Endothelial cell of umbilical vein (primary cell): Measurements from ENCODE around the gene ONECUT2. TPM values are rescaled to one million over a fixed set of nuclear protein-coding genes. Genes with fewer than 3 reads are reported as not detected.

Experiments used
- BruUV-seq: library from RNA; stranded (reverse); fragments of 400-500 nt; replicated peaks from 2 replicates; lab custom pipeline; 2021; lab: Mats Ljungman, UMichigan
- CTCF ChIA-PET: fragments of 300-600, 350-600 bp; sonication (Branson Sonifier 250); formaldehyde crosslinking; loops from one replicate; lab custom pipeline; 2021; ENCODE audit warnings: antibody characterized with exemption, inconsistent platforms; lab: Charles Lee
- POLR2A ChIA-PET: fragments of 300-600, 350-600 bp; sonication (Branson Sonifier 250); formaldehyde crosslinking; loops from one replicate; lab custom pipeline; 2021; ENCODE audit warnings: antibody characterized with exemption, inconsistent platforms; lab: Charles Lee
- DNase-seq: peaks from one replicate; pipeline ENCODE4 v3.0.0-alpha.2; 2011; ENCODE audit warnings: low read depth, low spot score
- FAIRE-seq: peaks from 2 replicates; lab custom pipeline; 2011; peaks lifted over from hg19 to GRCh38; lab: Jason Lieb, UNC
- H2AFZ ChIP-seq: 2 replicates; pipeline ENCODE4 v1.6.0; 2012; ENCODE audit warnings: low read depth, low read length, control low read depth, inconsistent platforms
- H3K27ac ChIP-seq: 2 replicates; pipeline ENCODE4 v1.5.1; 2011; ENCODE audit warnings: low read depth, mild to moderate bottlenecking, control low read depth, low read length, moderate library complexity; ENCODE audit not compliant: insufficient read depth
- H3K27me3 ChIP-seq, 2 experiments: 2 replicates each; pipeline versions ENCODE4 v1.6.0 to v1.6.1; 2011; ENCODE audit warnings: low read length in 2 of 2, mixed read lengths in 1 of 2; ENCODE audit not compliant: control insufficient read depth in 2 of 2, insufficient read depth in 2 of 2
- H3K36me3 ChIP-seq, 2 experiments: 2 replicates in 1 of 2; 3 replicates in 1 of 2; pipeline ENCODE4 v1.5.1; 2011; ENCODE audit warnings: low read length in 2 of 2, mild to moderate bottlenecking in 1 of 2, moderate library complexity in 1 of 2; ENCODE audit not compliant: control insufficient read depth in 2 of 2, insufficient read depth in 2 of 2; ENCODE audit errors: extremely low read depth in 1 of 2
- H3K4me1 ChIP-seq: 3 replicates; pipeline ENCODE4 v1.5.1; 2011; ENCODE audit warnings: mild to moderate bottlenecking, low read length; ENCODE audit not compliant: control insufficient read depth, insufficient read depth; ENCODE audit errors: extremely low read depth
- H3K4me2 ChIP-seq: 2 replicates; pipeline ENCODE4 v1.6.1; 2011; ENCODE audit warnings: low read length, control low read depth, mixed read lengths; ENCODE audit not compliant: insufficient read depth
- H3K4me3 ChIP-seq, 3 experiments: fragments of 200-600 bp in 1 of 3; sonication (generic), shearing (Covaris generic) in 1 of 3; replicated peaks in 1 of 3; 2 replicates each; pipeline ENCODE4 v1.5.1; 2011 to 2016; ENCODE audit warnings: control low read depth in 3 of 3, low read length in 3 of 3, mild to moderate bottlenecking in 2 of 3, inconsistent platforms in 1 of 3, low read depth in 1 of 3, moderate library complexity in 1 of 3; ENCODE audit not compliant: insufficient read depth in 1 of 3
- H3K79me2 ChIP-seq: 2 replicates; pipeline ENCODE4 v1.6.0; 2012; ENCODE audit warnings: low read length, inconsistent platforms; ENCODE audit not compliant: control insufficient read depth, insufficient read depth
- H3K9ac ChIP-seq: replicated peaks from 2 replicates; pipeline ENCODE3; 2011; ENCODE audit warnings: low read length, control low read depth; ENCODE audit not compliant: insufficient read depth; ENCODE audit errors: extremely low read depth
- H3K9me1 ChIP-seq: replicated peaks from 3 replicates; pipeline ENCODE4 v1.6.0; 2011; ENCODE audit warnings: mild to moderate bottlenecking, low read length; ENCODE audit not compliant: control insufficient read depth, insufficient read depth; ENCODE audit errors: extremely low read depth
- H3K9me3 ChIP-seq: replicated peaks from 2 replicates; pipeline ENCODE4 v1.5.1; 2012; ENCODE audit warnings: low read length, inconsistent platforms; ENCODE audit not compliant: control insufficient read depth, insufficient read depth
- H4K20me1 ChIP-seq: replicated peaks from 2 replicates; pipeline ENCODE3; 2011; ENCODE audit warnings: mild to moderate bottlenecking, low read length; ENCODE audit not compliant: control insufficient read depth, insufficient read depth; ENCODE audit errors: extremely low read depth
- EZH2 ChIP-seq: IDR thresholded peaks from 2 replicates; pipeline ENCODE4 v1.6.1; 2012; ENCODE audit warnings: borderline replicate concordance, low read depth, mild to moderate bottlenecking, moderate library complexity, low read length, inconsistent platforms; ENCODE audit not compliant: severe bottlenecking
- FOS ChIP-seq: IDR thresholded peaks from 2 replicates; pipeline ENCODE4 v1.6.1; 2011; ENCODE audit warnings: mild to moderate bottlenecking, low read length, moderate library complexity, borderline replicate concordance; ENCODE audit not compliant: insufficient read depth
- GATA2 ChIP-seq: IDR thresholded peaks from 2 replicates; pipeline ENCODE4 v1.7.0; 2011; ENCODE audit warnings: low read depth, mild to moderate bottlenecking, moderate library complexity, mixed read lengths, low read length; ENCODE audit not compliant: insufficient read length, insufficient read depth
- JUN ChIP-seq: IDR thresholded peaks from 2 replicates; pipeline ENCODE4 v1.6.1; 2011; ENCODE audit warnings: borderline replicate concordance, low read depth; ENCODE audit not compliant: insufficient read length, insufficient read depth
- MYC ChIP-seq: IDR thresholded peaks from one replicate; pipeline ENCODE4 v1.6.1; 2011; ENCODE audit warnings: mild to moderate bottlenecking, low read depth, low read length
- POLR2A ChIP-seq: IDR thresholded peaks from 2 replicates; pipeline ENCODE4 v1.6.1; 2012; ENCODE audit warnings: low read depth, mild to moderate bottlenecking, control low read depth, low read length
- POLR2AphosphoS5 ChIP-seq: IDR thresholded peaks from 2 replicates; pipeline ENCODE4 v1.6.1; 2012; ENCODE audit warnings: low read depth, mild to moderate bottlenecking, control low read depth, low read length, moderate library complexity; ENCODE audit not compliant: insufficient read depth
- dilution Hi-C: fragments of 300-500 bp; cut with MboI; formaldehyde crosslinking; loops from one replicate; pipeline ENCODE4 v1.15.0; 2019; ENCODE audit warnings: low sequenced_read_pairs; ENCODE audit not compliant: extremely low pct_ligation_motif_present
- intact Hi-C: fragments of 100-400 bp; cut with micrococcal nuclease; formaldehyde crosslinking; loops from one replicate; pipeline ENCODE4 v1.10.0; 2022
- polyA plus RNA-seq, 4 experiments: library from polyadenylated mRNA; depleted of rRNA in 3 of 4; stranded (reverse) in 3 of 4; unstranded in 1 of 4; fragments of >200 nt; gene quantifications; 2 replicates each; pipeline versions ENCODE4 v1.2.1 to v1.2.3, GENCODE V29; 2011 to 2012; ENCODE audit warnings: missing spikeins in 1 of 4
- total RNA-seq: library from RNA; stranded (reverse); gene quantifications from 2 replicates; pipeline ENCODE4 v1.2.3, GENCODE V29; 2021
- TF ChIP-seq, protein P1 (sequence below), 2 donors: IDR thresholded peaks; 1 replicate in 1 of 2; 2 replicates in 1 of 2; pipeline ENCODE4 v1.5.1; 2011; ENCODE audit warnings: low read length in 2 of 2, mild to moderate bottlenecking in 2 of 2, moderate library complexity in 2 of 2, control low read depth in 1 of 2, inconsistent platforms in 1 of 2, low read depth in 1 of 2; ENCODE audit not compliant: insufficient read depth in 1 of 2; ENCODE audit errors: extremely low read depth in 1 of 2
- TF ChIP-seq, protein P2 (sequence below): IDR thresholded peaks from 2 replicates; pipeline ENCODE4 v1.6.1; 2011; ENCODE audit not compliant: insufficient read depth, insufficient read length

Gene ONECUT2
- total and polyA plus RNA-seq, 2 donors (not counting 3 experiments of a cell fraction or from before 2014, with no cell fraction given) = 0.01 to 0.62 TPM

DNA sequence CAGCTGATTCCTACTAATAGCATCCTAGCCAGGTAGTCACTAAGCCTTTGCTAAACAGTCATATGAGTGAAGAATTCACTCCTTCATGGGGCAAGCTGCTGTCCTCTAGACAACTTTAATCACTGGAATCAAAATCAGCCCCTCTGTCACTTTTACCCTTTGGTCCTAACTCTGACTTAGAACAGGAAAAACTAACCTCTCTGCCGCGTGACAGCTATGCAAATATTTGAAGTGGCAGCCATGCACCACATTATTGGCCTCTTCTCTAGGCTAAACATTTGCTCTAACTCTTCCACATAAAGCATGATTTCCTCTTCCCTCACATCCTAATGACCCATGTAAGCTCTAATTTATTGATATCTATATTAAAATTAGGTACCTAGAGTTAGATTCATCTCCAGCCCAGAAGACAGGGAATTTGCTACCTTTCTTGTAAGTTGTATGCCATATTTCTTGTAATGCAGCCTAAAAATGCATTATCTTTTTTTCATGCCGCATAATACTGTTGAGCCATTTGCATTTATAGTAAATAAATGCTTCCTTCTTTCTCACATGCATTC, 12.8 kb upstream of the ONECUT2 start:
- ChIA-PET POLR2A (no interaction called here), CTCF (interaction anchor here (0.8 to 1.0 kb wide), 3 partner anchors 9 to 31 kb away, joined by 3 to 4 read pairs (median 3); no protein-coding TSS in a partner anchor)
- H3K9me3 ChIP-seq = no peaks in the 10 kb centered on the region
- no peaks in the 10 kb centered on the region for H3K79me2 ChIP-seq
- H3K4me1 ChIP-seq = no peaks in the 10 kb centered on the region
- H3K4me2 ChIP-seq = no peak overlapping the region
- H3K36me3 ChIP-seq = no peaks in the 10 kb centered on the region
- H3K4me3 ChIP-seq = no peak overlapping the region
- no peak overlapping the region for H3K27ac ChIP-seq
- no peak overlapping the region for H2AFZ ChIP-seq
- H3K9me1 ChIP-seq = no peaks in the 10 kb centered on the region
- DNase-seq (no peak), FAIRE-seq (no peak)
- H4K20me1 ChIP-seq = no peaks in the 10 kb centered on the region
- TF ChIP-seq GATA2 (no peak), EZH2 (no peak), POLR2AphosphoS5 (no peak), POLR2A (no peak), MYC (no peak), FOS (no peak), JUN (no peak)
- TF ChIP-seq, protein P1, sequence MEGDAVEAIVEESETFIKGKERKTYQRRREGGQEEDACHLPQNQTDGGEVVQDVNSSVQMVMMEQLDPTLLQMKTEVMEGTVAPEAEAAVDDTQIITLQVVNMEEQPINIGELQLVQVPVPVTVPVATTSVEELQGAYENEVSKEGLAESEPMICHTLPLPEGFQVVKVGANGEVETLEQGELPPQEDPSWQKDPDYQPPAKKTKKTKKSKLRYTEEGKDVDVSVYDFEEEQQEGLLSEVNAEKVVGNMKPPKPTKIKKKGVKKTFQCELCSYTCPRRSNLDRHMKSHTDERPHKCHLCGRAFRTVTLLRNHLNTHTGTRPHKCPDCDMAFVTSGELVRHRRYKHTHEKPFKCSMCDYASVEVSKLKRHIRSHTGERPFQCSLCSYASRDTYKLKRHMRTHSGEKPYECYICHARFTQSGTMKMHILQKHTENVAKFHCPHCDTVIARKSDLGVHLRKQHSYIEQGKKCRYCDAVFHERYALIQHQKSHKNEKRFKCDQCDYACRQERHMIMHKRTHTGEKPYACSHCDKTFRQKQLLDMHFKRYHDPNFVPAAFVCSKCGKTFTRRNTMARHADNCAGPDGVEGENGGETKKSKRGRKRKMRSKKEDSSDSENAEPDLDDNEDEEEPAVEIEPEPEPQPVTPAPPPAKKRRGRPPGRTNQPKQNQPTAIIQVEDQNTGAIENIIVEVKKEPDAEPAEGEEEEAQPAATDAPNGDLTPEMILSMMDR (IDR thresholded peaks at IDR 0.05; ENCODE audit: extremely low read depth in 1 of 2, insufficient read depth in 1 of 2, low read depth in 1 of 2, low read length in 2 of 2) = no peak
- TF ChIP-seq, protein P2, sequence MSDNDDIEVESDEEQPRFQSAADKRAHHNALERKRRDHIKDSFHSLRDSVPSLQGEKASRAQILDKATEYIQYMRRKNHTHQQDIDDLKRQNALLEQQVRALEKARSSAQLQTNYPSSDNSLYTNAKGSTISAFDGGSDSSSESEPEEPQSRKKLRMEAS = no peak
- intact Hi-C loops = no loop called here
- dilution Hi-C loops = no loop called here
- no peak overlapping the region for H3K9ac ChIP-seq
- no TSS peak for BruUV-seq
- H3K27me3 ChIP-seq = peaks cover 10 to 34% of the 10 kb centered on the region in 2 experiments
